IMR-90 (cell line): ENCODE data around the gene PSENEN. TPM values are rescaled to one million over a fixed set of nuclear protein-coding genes. Genes with fewer than 3 reads are reported as not detected.

Experiments
- ATAC-seq: fragments of 200-7000 bp; cut with Tn5 transposase; 2 replicates; pipeline ENCODE4 v1.9.1; 2020; ENCODE audit warnings: low read depth, mild to moderate bottlenecking, moderate library complexity
- BruUV-seq: library from RNA; stranded (reverse); fragments of 400-500 nt; replicated peaks from 2 replicates; lab custom pipeline; 2021; lab: Mats Ljungman, UMichigan
- CTCF ChIA-PET: fragments of 300-600 bp; formaldehyde crosslinking; extraction: SDS; loops from one replicate; lab custom pipeline; 2021; ENCODE audit warnings: antibody characterized with exemption; lab: Yijun Ruan, JAX
- POLR2A ChIA-PET: fragments of 300-600 bp; sonication (Branson Sonifier 250); formaldehyde crosslinking; loops from one replicate; lab custom pipeline; 2022; ENCODE audit warnings: antibody characterized with exemption; ENCODE audit not compliant: unreplicated experiment; lab: Charles Lee
- DNase-seq: peaks from one replicate; pipeline ENCODE4 v3.0.0; 2013
- H2AFZ ChIP-seq: replicated peaks from 2 replicates; pipeline ENCODE3; 2013; ENCODE audit warnings: low read length, mild to moderate bottlenecking; ENCODE audit not compliant: poor library complexity
- H2AK5ac ChIP-seq: 2 replicates; pipeline ENCODE4 v1.6.1; 2013; ENCODE audit warnings: low read depth, low read length, inconsistent platforms
- H2AK9ac ChIP-seq: replicated peaks from 2 replicates; pipeline ENCODE3; 2013; ENCODE audit warnings: mild to moderate bottlenecking, low read depth, low read length, moderate library complexity; ENCODE audit not compliant: poor library complexity
- H2BK120ac ChIP-seq: 2 replicates; pipeline ENCODE4 v1.6.1; 2013; ENCODE audit warnings: low read depth, low read length, inconsistent platforms
- H2BK15ac ChIP-seq: 3 replicates; pipeline ENCODE4 v1.6.1; 2013; ENCODE audit warnings: low read depth, low read length, inconsistent platforms
- H2BK20ac ChIP-seq: 2 replicates; pipeline ENCODE4 v1.6.1; 2013; ENCODE audit warnings: low read depth, mild to moderate bottlenecking, inconsistent platforms, low read length, moderate library complexity
- H2BK5ac ChIP-seq: 2 replicates; pipeline ENCODE4 v1.6.1; 2013; ENCODE audit warnings: mild to moderate bottlenecking, low read depth, low read length, inconsistent platforms; ENCODE audit not compliant: poor library complexity, severe bottlenecking
- H3K14ac ChIP-seq: replicated peaks from 2 replicates; pipeline ENCODE4 v1.6.1; 2013; ENCODE audit warnings: low read depth, low read length, inconsistent platforms
- H3K18ac ChIP-seq: 2 replicates; pipeline ENCODE4 v1.6.1; 2013; ENCODE audit warnings: low read depth, low read length, control low read depth
- H3K23ac ChIP-seq: 2 replicates; pipeline ENCODE4 v1.6.1; 2013; ENCODE audit warnings: low read depth, low read length, inconsistent platforms
- H3K27ac ChIP-seq: 2 replicates; pipeline ENCODE4 v1.5.1; 2013; ENCODE audit warnings: mild to moderate bottlenecking, control low read depth, low read length; ENCODE audit not compliant: insufficient read depth
- H3K27me3 ChIP-seq: 2 replicates; pipeline ENCODE4 v1.6.1; 2013; ENCODE audit warnings: low read length; ENCODE audit not compliant: control insufficient read depth, insufficient read depth
- H3K36me3 ChIP-seq: 2 replicates; pipeline ENCODE4 v1.6.1; 2013; ENCODE audit warnings: low read length, mixed read lengths; ENCODE audit not compliant: control insufficient read depth, insufficient read depth
- H3K4ac ChIP-seq: 2 replicates; pipeline ENCODE4 v1.6.1; 2013; ENCODE audit warnings: low read depth, low read length, inconsistent platforms
- H3K4me1 ChIP-seq: 2 replicates; pipeline ENCODE4 v1.6.1; 2013; ENCODE audit warnings: low read length, mixed read lengths; ENCODE audit not compliant: control insufficient read depth, insufficient read depth
- H3K4me2 ChIP-seq: 2 replicates; pipeline ENCODE4 v1.6.1; 2013; ENCODE audit warnings: low read depth, mild to moderate bottlenecking, control low read depth, low read length, moderate library complexity
- H3K4me3 ChIP-seq: 2 replicates; pipeline ENCODE4 v1.5.1; 2013; ENCODE audit warnings: low read depth, mild to moderate bottlenecking, control low read depth, low read length, moderate library complexity; ENCODE audit not compliant: insufficient read depth
- H3K56ac ChIP-seq: 2 replicates; pipeline ENCODE4 v1.6.1; 2013; ENCODE audit warnings: low read length, inconsistent platforms; ENCODE audit not compliant: insufficient read depth; ENCODE audit errors: extremely low read depth
- H3K79me1 ChIP-seq, 2 experiments: 2 replicates each; pipeline ENCODE4 v1.6.1; 2013; ENCODE audit warnings: low read length in 2 of 2, inconsistent platforms in 1 of 2, low read depth in 1 of 2
- H3K9ac ChIP-seq: 2 replicates; pipeline ENCODE4 v1.6.1; 2013; ENCODE audit warnings: low read depth, low read length, control low read depth
- H3K9me1 ChIP-seq: 2 replicates; pipeline ENCODE4 v1.6.1; 2013; ENCODE audit warnings: low read length, inconsistent platforms; ENCODE audit not compliant: insufficient read depth
- H3K9me3 ChIP-seq: 2 replicates; pipeline ENCODE4 v1.6.1; 2013; ENCODE audit warnings: low read length; ENCODE audit not compliant: control insufficient read depth, insufficient read depth
- H4K20me1 ChIP-seq: 2 replicates; pipeline ENCODE4 v1.6.1; 2013; ENCODE audit warnings: low read length, inconsistent platforms; ENCODE audit not compliant: insufficient read depth
- H4K5ac ChIP-seq: 2 replicates; pipeline ENCODE4 v1.6.1; 2013; ENCODE audit warnings: mild to moderate bottlenecking, low read depth, low read length, control low read depth
- H4K8ac ChIP-seq, 2 experiments: 2 replicates each; pipeline ENCODE4 v1.6.1; 2013; ENCODE audit warnings: low read depth in 2 of 2, low read length in 2 of 2, control low read depth in 1 of 2, inconsistent platforms in 1 of 2
- H4K91ac ChIP-seq: 2 replicates; pipeline ENCODE4 v1.6.1; 2013; ENCODE audit warnings: low read depth, low read length, inconsistent platforms; ENCODE audit not compliant: insufficient read depth
- BHLHE40 ChIP-seq: fragments of 150-350 bp; IDR thresholded peaks from 2 replicates; pipeline ENCODE4 v1.6.1; 2016; ENCODE audit warnings: mild to moderate bottlenecking, low read depth, low read length
- CEBPB ChIP-seq: IDR thresholded peaks from 2 replicates; pipeline ENCODE4 v1.6.1; 2012; ENCODE audit warnings: low read depth, low read length, improper control_type of control experiment
- CHD1 ChIP-seq: IDR thresholded peaks from 2 replicates; pipeline ENCODE4 v1.6.1; 2012; ENCODE audit warnings: low read depth, low read length, improper control_type of control experiment
- ELK1 ChIP-seq: fragments of 150-350 bp; IDR thresholded peaks from 2 replicates; pipeline ENCODE4 v1.6.1; 2016; ENCODE audit warnings: low read depth, mild to moderate bottlenecking, low read length, moderate library complexity, borderline replicate concordance
- MAFK ChIP-seq: IDR thresholded peaks from 2 replicates; pipeline ENCODE4 v1.6.1; 2012; ENCODE audit warnings: low read depth, low read length, improper control_type of control experiment
- MAZ ChIP-seq: IDR thresholded peaks from 2 replicates; pipeline ENCODE4 v1.6.1; 2012; ENCODE audit warnings: low read depth, mild to moderate bottlenecking, low read length, improper control_type of control experiment, moderate library complexity, borderline replicate concordance
- MXI1 ChIP-seq: IDR thresholded peaks from 2 replicates; pipeline ENCODE4 v1.6.1; 2012; ENCODE audit warnings: low read depth, mild to moderate bottlenecking, low read length, moderate library complexity, borderline replicate concordance
- NFE2L2 ChIP-seq: fragments of 150-350 bp; IDR thresholded peaks from 2 replicates; pipeline ENCODE4 v1.6.1; 2016; ENCODE audit warnings: low read depth, mild to moderate bottlenecking, low read length
- POLR2A ChIP-seq: IDR thresholded peaks from 2 replicates; pipeline ENCODE4 v1.6.1; 2012; ENCODE audit warnings: mild to moderate bottlenecking, low read depth, low read length
- RAD21 ChIP-seq: IDR thresholded peaks from 2 replicates; pipeline ENCODE4 v1.6.1; 2012; ENCODE audit warnings: low read length, improper control_type of control experiment
- RCOR1 ChIP-seq: IDR thresholded peaks from 2 replicates; pipeline ENCODE4 v1.6.1; 2012; ENCODE audit warnings: mild to moderate bottlenecking, low read length, improper control_type of control experiment; ENCODE audit not compliant: insufficient replicate concordance
- RFX5 ChIP-seq: IDR thresholded peaks from 2 replicates; pipeline ENCODE4 v1.8.0; 2012; ENCODE audit warnings: low read depth, mild to moderate bottlenecking, low read length, moderate library complexity
- SMC3 ChIP-seq: fragments of 150-350 bp; IDR thresholded peaks from 2 replicates; pipeline ENCODE4 v1.6.1; 2016; ENCODE audit warnings: low read depth, mild to moderate bottlenecking, antibody characterized with exemption, low read length, moderate library complexity
- WGBS, 2 experiments: methylation state at CpG; one replicate each; pipeline versions ENCODE4 v1.1.5 to v1.1.7; 2013; ENCODE audit warnings: missing lambda C conversion rate in 2 of 2; ENCODE audit not compliant: insufficient read length in 1 of 2; ENCODE audit errors: extremely low coverage in 2 of 2; 5-methylcytosine and 5-hydroxymethylcytosine counted together
- dilution Hi-C: fragments of 300-500 bp; cut with HindIII; formaldehyde crosslinking; loops from one replicate; pipeline ENCODE4 v1.14.3; 2018; ENCODE audit warnings: low sequenced_read_pairs; ENCODE audit not compliant: unreplicated experiment
- in situ Hi-C: fragments of 300-500 bp; cut with MboI; formaldehyde crosslinking; loops from 3 replicates; pipeline ENCODE4 v1.14.3; 2019; ENCODE audit warnings: low sequenced_read_pairs, inconsistent platforms, mixed read lengths
- intact Hi-C: fragments of 100-400 bp; cut with micrococcal nuclease; formaldehyde crosslinking; loops from 2 replicates; pipeline ENCODE4 v1.10.0; 2022
- polyA plus RNA-seq, 3 experiments: library from polyadenylated mRNA; depleted of rRNA; stranded (reverse); fragments of >200 nt; gene quantifications; 2 replicates each; pipeline ENCODE4 v1.2.3, GENCODE V29; 2012; ENCODE audit warnings: low replicate concordance in 1 of 3
- total RNA-seq: library from RNA; depleted of rRNA; stranded (reverse); fragments of >200 nt; gene quantifications from 2 replicates; pipeline ENCODE4 v1.2.3, GENCODE V29; 2012

PSENEN gene
- total and polyA plus RNA-seq, 2 of the 4 experiments (the other 2 are of a cell fraction) = 9.0 to 47.0 TPM

GRCh38 chr19:35787227-35787799 is 41.9 kb downstream of the PSENEN start:
- Histone ChIP-seq H3K36me3 (peaks cover 5% of the 10 kb centered on the region; the same call in 1 of the 2 replicates), H3K4me2 (no peak overlapping the region), H2AK9ac (no peak overlapping the region)

More at GRCh38 chr19:35787227-35787799, 41.9 kb downstream of the PSENEN start:
- ChIA-PET POLR2A (no interaction called here), CTCF (no interaction called here)
- no peaks in the 10 kb centered on the region for H3K9me1 ChIP-seq
- 89% methylated on average over 7 of the region's 15 CpGs; no CpG with 5 or more reads in 1 of the 2 experiments for WGBS, 2 experiments
- H3K27ac ChIP-seq = no peak overlapping the region
- DNase-seq = no peak
- no peak overlapping the region for H4K8ac ChIP-seq
- ATAC-seq = no peak
- no peaks in the 10 kb centered on the region for H4K20me1 ChIP-seq
- H2AK5ac ChIP-seq = no peak overlapping the region
- no peak overlapping the region for H3K56ac ChIP-seq
- H2BK5ac ChIP-seq = no peak overlapping the region
- intact Hi-C loops = no loop called here
- H2AFZ ChIP-seq = no peak overlapping the region
- no peaks in the 10 kb centered on the region for H3K9me3 ChIP-seq
- no TSS peak for BruUV-seq
- no peak overlapping the region for H2BK120ac ChIP-seq
- no peak overlapping the region for H2BK15ac ChIP-seq
- no peak overlapping the region for H3K18ac ChIP-seq
- no peak overlapping the region for H4K5ac ChIP-seq
- dilution Hi-C loops = no loop called here
- H3K4ac ChIP-seq = no peak overlapping the region
- H3K27me3 ChIP-seq = no peaks in the 10 kb centered on the region
- H3K4me3 ChIP-seq = no peak overlapping the region
- TF ChIP-seq BHLHE40 (no peak), MXI1 (no peak), MAZ (no peak), RAD21 (no peak), RCOR1 (no peak), POLR2A (no peak), NFE2L2 (no peak), ELK1 (no peak), RFX5 (no peak), CHD1 (no peak), SMC3 (no peak), MAFK (no peak), CEBPB (no peak)
- no peak overlapping the region for H3K9ac ChIP-seq
- H3K79me1 ChIP-seq = no peaks in the 10 kb centered on the region
- H3K14ac ChIP-seq = no peak overlapping the region
- in situ Hi-C loops = no loop called here
- no peak overlapping the region for H4K91ac ChIP-seq
- H2BK20ac ChIP-seq = no peak overlapping the region
- no peaks in the 10 kb centered on the region for H3K4me1 ChIP-seq
- H3K23ac ChIP-seq = no peak overlapping the region
